IMR-90 (cell line): Measurements from ENCODE around the gene CLEC3B. TPM values are rescaled to one million over a fixed set of nuclear protein-coding genes. Genes with fewer than 3 reads are reported as not detected.

Experiments
- ATAC-seq: fragments of 200-7000 bp; cut with Tn5 transposase; 2 replicates; pipeline ENCODE4 v1.9.1; 2020; ENCODE audit warnings: low read depth, mild to moderate bottlenecking, moderate library complexity
- BruUV-seq: library from RNA; stranded (reverse); fragments of 400-500 nt; replicated peaks from 2 replicates; lab custom pipeline; 2021; lab: Mats Ljungman, UMichigan
- CTCF ChIA-PET: fragments of 300-600 bp; formaldehyde crosslinking; extraction: SDS; loops from one replicate; lab custom pipeline; 2021; ENCODE audit warnings: antibody characterized with exemption; lab: Yijun Ruan, JAX
- POLR2A ChIA-PET: fragments of 300-600 bp; sonication (Branson Sonifier 250); formaldehyde crosslinking; loops from one replicate; lab custom pipeline; 2022; ENCODE audit warnings: antibody characterized with exemption; ENCODE audit not compliant: unreplicated experiment; lab: Charles Lee
- DNase-seq: peaks from one replicate; pipeline ENCODE4 v3.0.0; 2013
- H2AFZ ChIP-seq: replicated peaks from 2 replicates; pipeline ENCODE3; 2013; ENCODE audit warnings: low read length, mild to moderate bottlenecking; ENCODE audit not compliant: poor library complexity
- H2AK5ac ChIP-seq: 2 replicates; pipeline ENCODE4 v1.6.1; 2013; ENCODE audit warnings: low read depth, low read length, inconsistent platforms
- H2AK9ac ChIP-seq: replicated peaks from 2 replicates; pipeline ENCODE3; 2013; ENCODE audit warnings: mild to moderate bottlenecking, low read depth, low read length, moderate library complexity; ENCODE audit not compliant: poor library complexity
- H2BK120ac ChIP-seq: 2 replicates; pipeline ENCODE4 v1.6.1; 2013; ENCODE audit warnings: low read depth, low read length, inconsistent platforms
- H2BK15ac ChIP-seq: 3 replicates; pipeline ENCODE4 v1.6.1; 2013; ENCODE audit warnings: low read depth, low read length, inconsistent platforms
- H2BK20ac ChIP-seq: 2 replicates; pipeline ENCODE4 v1.6.1; 2013; ENCODE audit warnings: low read depth, mild to moderate bottlenecking, inconsistent platforms, low read length, moderate library complexity
- H2BK5ac ChIP-seq: 2 replicates; pipeline ENCODE4 v1.6.1; 2013; ENCODE audit warnings: mild to moderate bottlenecking, low read depth, low read length, inconsistent platforms; ENCODE audit not compliant: poor library complexity, severe bottlenecking
- H3K14ac ChIP-seq: replicated peaks from 2 replicates; pipeline ENCODE4 v1.6.1; 2013; ENCODE audit warnings: low read depth, low read length, inconsistent platforms
- H3K18ac ChIP-seq: 2 replicates; pipeline ENCODE4 v1.6.1; 2013; ENCODE audit warnings: low read depth, low read length, control low read depth
- H3K23ac ChIP-seq: 2 replicates; pipeline ENCODE4 v1.6.1; 2013; ENCODE audit warnings: low read depth, low read length, inconsistent platforms
- H3K27ac ChIP-seq: 2 replicates; pipeline ENCODE4 v1.5.1; 2013; ENCODE audit warnings: mild to moderate bottlenecking, control low read depth, low read length; ENCODE audit not compliant: insufficient read depth
- H3K27me3 ChIP-seq: 2 replicates; pipeline ENCODE4 v1.6.1; 2013; ENCODE audit warnings: low read length; ENCODE audit not compliant: control insufficient read depth, insufficient read depth
- H3K36me3 ChIP-seq: 2 replicates; pipeline ENCODE4 v1.6.1; 2013; ENCODE audit warnings: low read length, mixed read lengths; ENCODE audit not compliant: control insufficient read depth, insufficient read depth
- H3K4ac ChIP-seq: 2 replicates; pipeline ENCODE4 v1.6.1; 2013; ENCODE audit warnings: low read depth, low read length, inconsistent platforms
- H3K4me1 ChIP-seq: 2 replicates; pipeline ENCODE4 v1.6.1; 2013; ENCODE audit warnings: low read length, mixed read lengths; ENCODE audit not compliant: control insufficient read depth, insufficient read depth
- H3K4me2 ChIP-seq: 2 replicates; pipeline ENCODE4 v1.6.1; 2013; ENCODE audit warnings: low read depth, mild to moderate bottlenecking, control low read depth, low read length, moderate library complexity
- H3K4me3 ChIP-seq: 2 replicates; pipeline ENCODE4 v1.5.1; 2013; ENCODE audit warnings: low read depth, mild to moderate bottlenecking, control low read depth, low read length, moderate library complexity; ENCODE audit not compliant: insufficient read depth
- H3K56ac ChIP-seq: 2 replicates; pipeline ENCODE4 v1.6.1; 2013; ENCODE audit warnings: low read length, inconsistent platforms; ENCODE audit not compliant: insufficient read depth; ENCODE audit errors: extremely low read depth
- H3K79me1 ChIP-seq, 2 experiments: 2 replicates each; pipeline ENCODE4 v1.6.1; 2013; ENCODE audit warnings: low read length in 2 of 2, inconsistent platforms in 1 of 2, low read depth in 1 of 2
- H3K9ac ChIP-seq: 2 replicates; pipeline ENCODE4 v1.6.1; 2013; ENCODE audit warnings: low read depth, low read length, control low read depth
- H3K9me1 ChIP-seq: 2 replicates; pipeline ENCODE4 v1.6.1; 2013; ENCODE audit warnings: low read length, inconsistent platforms; ENCODE audit not compliant: insufficient read depth
- H3K9me3 ChIP-seq: 2 replicates; pipeline ENCODE4 v1.6.1; 2013; ENCODE audit warnings: low read length; ENCODE audit not compliant: control insufficient read depth, insufficient read depth
- H4K20me1 ChIP-seq: 2 replicates; pipeline ENCODE4 v1.6.1; 2013; ENCODE audit warnings: low read length, inconsistent platforms; ENCODE audit not compliant: insufficient read depth
- H4K5ac ChIP-seq: 2 replicates; pipeline ENCODE4 v1.6.1; 2013; ENCODE audit warnings: mild to moderate bottlenecking, low read depth, low read length, control low read depth
- H4K8ac ChIP-seq, 2 experiments: 2 replicates each; pipeline ENCODE4 v1.6.1; 2013; ENCODE audit warnings: low read depth in 2 of 2, low read length in 2 of 2, control low read depth in 1 of 2, inconsistent platforms in 1 of 2
- H4K91ac ChIP-seq: 2 replicates; pipeline ENCODE4 v1.6.1; 2013; ENCODE audit warnings: low read depth, low read length, inconsistent platforms; ENCODE audit not compliant: insufficient read depth
- BHLHE40 ChIP-seq: fragments of 150-350 bp; IDR thresholded peaks from 2 replicates; pipeline ENCODE4 v1.6.1; 2016; ENCODE audit warnings: mild to moderate bottlenecking, low read depth, low read length
- CEBPB ChIP-seq: IDR thresholded peaks from 2 replicates; pipeline ENCODE4 v1.6.1; 2012; ENCODE audit warnings: low read depth, low read length, improper control_type of control experiment
- FOS ChIP-seq: fragments of 150-350 bp; IDR thresholded peaks from 2 replicates; pipeline ENCODE4 v1.6.1; 2016; ENCODE audit warnings: low read depth, low read length
- MAFK ChIP-seq: IDR thresholded peaks from 2 replicates; pipeline ENCODE4 v1.6.1; 2012; ENCODE audit warnings: low read depth, low read length, improper control_type of control experiment
- MAZ ChIP-seq: IDR thresholded peaks from 2 replicates; pipeline ENCODE4 v1.6.1; 2012; ENCODE audit warnings: low read depth, mild to moderate bottlenecking, low read length, improper control_type of control experiment, moderate library complexity, borderline replicate concordance
- MXI1 ChIP-seq: IDR thresholded peaks from 2 replicates; pipeline ENCODE4 v1.6.1; 2012; ENCODE audit warnings: low read depth, mild to moderate bottlenecking, low read length, moderate library complexity, borderline replicate concordance
- POLR2A ChIP-seq: IDR thresholded peaks from 2 replicates; pipeline ENCODE4 v1.6.1; 2012; ENCODE audit warnings: mild to moderate bottlenecking, low read depth, low read length
- RAD21 ChIP-seq: IDR thresholded peaks from 2 replicates; pipeline ENCODE4 v1.6.1; 2012; ENCODE audit warnings: low read length, improper control_type of control experiment
- RCOR1 ChIP-seq: IDR thresholded peaks from 2 replicates; pipeline ENCODE4 v1.6.1; 2012; ENCODE audit warnings: mild to moderate bottlenecking, low read length, improper control_type of control experiment; ENCODE audit not compliant: insufficient replicate concordance
- RFX5 ChIP-seq: IDR thresholded peaks from 2 replicates; pipeline ENCODE4 v1.8.0; 2012; ENCODE audit warnings: low read depth, mild to moderate bottlenecking, low read length, moderate library complexity
- SMC3 ChIP-seq: fragments of 150-350 bp; IDR thresholded peaks from 2 replicates; pipeline ENCODE4 v1.6.1; 2016; ENCODE audit warnings: low read depth, mild to moderate bottlenecking, antibody characterized with exemption, low read length, moderate library complexity
- USF2 ChIP-seq: fragments of 150-350 bp; IDR thresholded peaks from 2 replicates; pipeline ENCODE4 v1.6.1; 2017; ENCODE audit warnings: mild to moderate bottlenecking, antibody characterized with exemption, low read length, low read depth
- whole genome bisulfite sequencing, 2 experiments: methylation state at CpG; one replicate each; pipeline versions ENCODE4 v1.1.5 to v1.1.7; 2013; ENCODE audit warnings: missing lambda C conversion rate in 2 of 2; ENCODE audit not compliant: insufficient read length in 1 of 2; ENCODE audit errors: extremely low coverage in 2 of 2; 5-methylcytosine and 5-hydroxymethylcytosine counted together
- dilution Hi-C: fragments of 300-500 bp; cut with HindIII; formaldehyde crosslinking; loops from one replicate; pipeline ENCODE4 v1.14.3; 2018; ENCODE audit warnings: low sequenced_read_pairs; ENCODE audit not compliant: unreplicated experiment
- in situ Hi-C: fragments of 300-500 bp; cut with MboI; formaldehyde crosslinking; loops from 3 replicates; pipeline ENCODE4 v1.14.3; 2019; ENCODE audit warnings: low sequenced_read_pairs, inconsistent platforms, mixed read lengths
- intact Hi-C: fragments of 100-400 bp; cut with micrococcal nuclease; formaldehyde crosslinking; loops from 2 replicates; pipeline ENCODE4 v1.10.0; 2022
- polyA plus RNA-seq, 3 experiments: library from polyadenylated mRNA; depleted of rRNA; stranded (reverse); fragments of >200 nt; gene quantifications; 2 replicates each; pipeline ENCODE4 v1.2.3, GENCODE V29; 2012; ENCODE audit warnings: low replicate concordance in 1 of 3
- total RNA-seq: library from RNA; depleted of rRNA; stranded (reverse); fragments of >200 nt; gene quantifications from 2 replicates; pipeline ENCODE4 v1.2.3, GENCODE V29; 2012
- TF ChIP-seq, protein P1 (sequence below): fragments of 150-350 bp; IDR thresholded peaks from 2 replicates; pipeline ENCODE4 v1.6.1; 2016; ENCODE audit warnings: low read depth, mild to moderate bottlenecking, low read length, moderate library complexity, borderline replicate concordance
- TF ChIP-seq, protein P2 (sequence below): conservative IDR thresholded peaks from 2 replicates; pipeline ENCODE4 v1.5.1; 2012; ENCODE audit warnings: mild to moderate bottlenecking, low read depth, low read length, improper control_type of control experiment

The CLEC3B gene
- total and polyA plus RNA-seq, 2 of the 4 experiments (the other 2 are of a cell fraction) = 3.6 to 13.2 TPM

- Histone ChIP-seq H2AK9ac (no peak overlapping the region), H3K9me3 (no peaks in the 10 kb centered on the region), H2AFZ (no peak overlapping the region), H3K27ac (no peak overlapping the region), H3K4me1 (peaks cover 18% of the 10 kb centered on the region), H3K4me2 (no peak overlapping the region), H2BK5ac (no peak overlapping the region), H4K5ac (no peak overlapping the region), H3K4ac (no peak overlapping the region), H3K79me1 (peaks cover 36 to 69% of the 10 kb centered on the region in 2 experiments), H2AK5ac (no peak overlapping the region; the same call in 1 of the 2 replicates), H3K4me3 (no peak overlapping the region), H3K27me3 (no peaks in the 10 kb centered on the region), H3K18ac (no peak overlapping the region), H2BK120ac (no peak overlapping the region), H4K91ac (no peak overlapping the region), H3K36me3 (peaks cover 4% of the 10 kb centered on the region), H3K9ac (no peak overlapping the region), H4K20me1 (peaks cover 33% of the 10 kb centered on the region; the same call in 1 of the 2 replicates), H3K14ac (no peak overlapping the region), H3K56ac (no peak overlapping the region), H3K9me1 (peaks cover 28% of the 10 kb centered on the region), H2BK15ac (no peak overlapping the region), H2BK20ac (no peak overlapping the region), H3K23ac (no peak overlapping the region), H4K8ac (no peak overlapping the region)
- dilution Hi-C loops (no loop called here), in situ Hi-C loops (no loop called here), intact Hi-C loops (no loop called here)
- no peak for ATAC-seq
- TF ChIP-seq, protein P1, sequence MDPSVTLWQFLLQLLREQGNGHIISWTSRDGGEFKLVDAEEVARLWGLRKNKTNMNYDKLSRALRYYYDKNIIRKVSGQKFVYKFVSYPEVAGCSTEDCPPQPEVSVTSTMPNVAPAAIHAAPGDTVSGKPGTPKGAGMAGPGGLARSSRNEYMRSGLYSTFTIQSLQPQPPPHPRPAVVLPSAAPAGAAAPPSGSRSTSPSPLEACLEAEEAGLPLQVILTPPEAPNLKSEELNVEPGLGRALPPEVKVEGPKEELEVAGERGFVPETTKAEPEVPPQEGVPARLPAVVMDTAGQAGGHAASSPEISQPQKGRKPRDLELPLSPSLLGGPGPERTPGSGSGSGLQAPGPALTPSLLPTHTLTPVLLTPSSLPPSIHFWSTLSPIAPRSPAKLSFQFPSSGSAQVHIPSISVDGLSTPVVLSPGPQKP = no peak
- no peak for TF ChIP-seq RCOR1
- no peak for TF ChIP-seq MXI1
- TF ChIP-seq FOS = no peak
- no peak for TF ChIP-seq RAD21
- no peak for TF ChIP-seq USF2
- no peak for TF ChIP-seq MAZ
- no peak for TF ChIP-seq RFX5
- TF ChIP-seq BHLHE40 = no peak
- no peak for TF ChIP-seq CEBPB
- TF ChIP-seq SMC3 = no peak
- no peak for TF ChIP-seq MAFK
- TF ChIP-seq, protein P2, sequence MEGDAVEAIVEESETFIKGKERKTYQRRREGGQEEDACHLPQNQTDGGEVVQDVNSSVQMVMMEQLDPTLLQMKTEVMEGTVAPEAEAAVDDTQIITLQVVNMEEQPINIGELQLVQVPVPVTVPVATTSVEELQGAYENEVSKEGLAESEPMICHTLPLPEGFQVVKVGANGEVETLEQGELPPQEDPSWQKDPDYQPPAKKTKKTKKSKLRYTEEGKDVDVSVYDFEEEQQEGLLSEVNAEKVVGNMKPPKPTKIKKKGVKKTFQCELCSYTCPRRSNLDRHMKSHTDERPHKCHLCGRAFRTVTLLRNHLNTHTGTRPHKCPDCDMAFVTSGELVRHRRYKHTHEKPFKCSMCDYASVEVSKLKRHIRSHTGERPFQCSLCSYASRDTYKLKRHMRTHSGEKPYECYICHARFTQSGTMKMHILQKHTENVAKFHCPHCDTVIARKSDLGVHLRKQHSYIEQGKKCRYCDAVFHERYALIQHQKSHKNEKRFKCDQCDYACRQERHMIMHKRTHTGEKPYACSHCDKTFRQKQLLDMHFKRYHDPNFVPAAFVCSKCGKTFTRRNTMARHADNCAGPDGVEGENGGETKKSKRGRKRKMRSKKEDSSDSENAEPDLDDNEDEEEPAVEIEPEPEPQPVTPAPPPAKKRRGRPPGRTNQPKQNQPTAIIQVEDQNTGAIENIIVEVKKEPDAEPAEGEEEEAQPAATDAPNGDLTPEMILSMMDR = no peak
- no peak for TF ChIP-seq POLR2A
- ChIA-PET POLR2A (no interaction called here), CTCF (interaction anchor here (0.5 kb wide), 1 partner anchor 138 kb away, joined by 3 read pairs; no protein-coding TSS in a partner anchor)
- no TSS peak for BruUV-seq
- no CpG with 5 or more reads among the region's 1 CpG for WGBS, 2 experiments
- DNase-seq = no peak
These were observed 36.3 kb upstream of the CLEC3B start for GRCh38 chr3:44989636-44990373.
